Hippocampal formation (tissue), 2 donors: Measurements from ENCODE around the gene SORCS3.

ENCODE experiments used
- DNase-seq, 2 donors: peaks; one replicate each; lab custom pipeline; 2025; lab: John Stamatoyannopoulos, UW

The SORCS3 gene

DNA sequence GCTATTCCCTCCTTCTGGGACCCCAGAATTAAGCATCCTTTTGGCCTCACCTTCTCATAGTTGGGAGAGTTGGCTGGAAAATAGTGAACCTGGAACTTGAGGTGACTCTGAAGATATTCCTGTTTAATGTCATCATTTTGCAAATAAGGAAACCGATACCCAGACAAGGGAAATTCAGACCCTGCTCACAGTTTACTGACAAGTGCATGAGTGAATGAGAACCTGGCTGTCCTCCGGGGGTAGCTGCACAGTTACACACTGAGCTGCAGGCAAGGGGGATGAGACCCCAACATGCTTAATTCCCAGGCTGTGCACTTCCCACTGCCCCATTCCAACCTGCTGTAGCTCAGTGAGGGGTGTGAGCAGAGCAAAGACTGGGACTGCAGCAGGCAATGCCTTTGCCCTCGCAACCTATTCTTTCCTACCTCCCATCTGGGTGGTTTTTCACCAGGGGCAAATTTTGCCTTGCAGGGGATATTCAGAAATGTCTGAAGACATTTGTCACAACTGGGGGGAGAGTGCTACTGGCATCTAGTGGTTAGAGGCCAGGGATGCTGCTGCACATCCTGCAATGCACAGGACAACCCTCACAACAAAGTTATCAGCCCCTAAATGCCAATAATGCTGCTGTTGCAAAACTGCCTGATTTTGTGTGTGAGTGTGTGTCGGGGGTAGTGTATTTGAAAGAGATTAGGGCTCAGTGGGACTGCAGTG lies 136.2 kb downstream of the SORCS3 start:
- peak in 1 of 2 donors; percentile 7 for DNase-seq

DNA sequence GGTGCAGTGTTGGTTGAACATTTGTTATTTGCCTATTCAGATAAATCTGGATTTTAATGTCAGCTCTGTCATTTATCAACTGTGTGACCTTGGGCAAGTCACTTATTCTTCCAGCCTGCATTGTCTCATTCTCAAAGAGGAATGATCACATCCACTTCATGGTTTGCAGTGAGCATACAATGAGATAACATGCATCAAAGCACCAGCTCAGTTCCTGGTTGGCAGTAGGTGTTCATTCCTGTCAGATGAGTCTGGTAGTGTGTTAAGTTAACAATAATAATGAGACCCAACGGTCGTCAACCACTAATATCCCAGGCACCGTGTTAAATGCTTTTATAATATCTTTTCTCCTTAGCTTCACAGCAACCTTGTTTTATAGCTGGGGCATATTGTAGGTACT lies 137.3 kb downstream of the SORCS3 start:
- no peak for DNase-seq

DNA sequence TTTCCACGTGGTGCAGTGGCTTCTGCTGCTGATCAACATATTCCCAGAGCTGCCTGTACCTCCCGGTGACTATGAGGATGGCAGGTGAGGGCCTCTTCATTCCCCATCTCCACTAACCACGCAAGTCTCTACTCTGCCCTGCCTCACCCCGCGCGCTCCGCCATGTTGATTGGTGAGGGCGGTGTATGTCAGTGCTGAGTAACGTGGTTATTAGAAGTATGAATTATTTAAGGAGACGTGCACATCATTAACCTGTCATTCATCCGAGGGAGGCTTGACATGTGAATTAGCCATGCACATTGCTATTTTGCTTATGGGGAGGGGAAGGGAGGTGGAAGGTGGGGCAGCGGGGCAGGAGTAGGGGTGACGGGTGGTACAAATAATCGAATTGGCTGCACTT lies 138.6 kb downstream of the SORCS3 start:
- DNase-seq, result no peak

DNA sequence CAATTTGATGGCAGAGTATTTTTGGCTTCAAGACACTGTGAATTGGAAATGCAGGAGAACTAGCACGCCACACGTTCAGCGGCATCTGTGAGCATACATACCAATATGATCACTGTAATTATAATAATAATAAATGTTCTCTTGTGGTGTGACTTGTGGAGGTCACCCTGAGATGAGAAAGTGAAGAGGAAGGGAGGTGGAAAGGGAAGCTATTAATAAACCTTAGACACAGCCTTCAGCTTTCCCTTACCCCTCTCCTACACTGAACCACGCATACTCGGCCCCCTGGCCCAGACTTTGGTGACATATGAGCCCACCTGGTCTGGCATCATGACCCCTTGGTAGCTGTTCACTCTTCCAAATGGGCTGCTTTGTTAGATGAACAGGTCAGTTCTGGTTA lies 139.1 kb downstream of the SORCS3 start:
- DNase-seq, result no peak

DNA sequence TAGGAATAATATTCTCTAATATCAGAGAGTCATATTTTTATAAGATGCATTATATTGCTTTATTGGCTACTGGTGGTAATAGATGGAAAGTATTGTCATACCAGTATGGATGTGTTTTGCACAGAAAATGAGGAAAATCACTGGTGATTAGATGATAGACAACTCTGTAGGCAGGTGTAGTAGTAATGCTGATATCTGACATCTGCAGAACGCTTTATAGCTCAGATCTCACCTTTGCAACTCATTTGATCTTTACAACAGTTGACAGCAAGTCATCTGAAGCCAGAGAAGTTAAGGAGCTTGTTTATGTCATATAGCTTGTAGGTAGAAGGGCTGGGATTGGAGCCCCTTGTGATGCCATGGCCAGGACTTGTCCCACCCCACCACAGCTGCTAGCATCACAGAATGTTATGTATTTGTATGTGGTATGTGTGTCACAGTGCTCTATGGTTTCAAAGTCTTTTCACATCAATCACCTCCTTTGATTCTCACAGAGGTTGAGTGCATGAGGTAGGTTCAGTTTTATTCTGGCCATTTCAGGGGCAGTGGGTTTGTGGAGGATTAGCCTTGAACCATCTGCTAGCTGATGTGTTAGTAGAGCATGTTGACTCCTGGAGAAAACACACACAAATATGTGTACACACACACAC lies 140.0 kb downstream of the SORCS3 start:
- no peak for DNase-seq

DNA sequence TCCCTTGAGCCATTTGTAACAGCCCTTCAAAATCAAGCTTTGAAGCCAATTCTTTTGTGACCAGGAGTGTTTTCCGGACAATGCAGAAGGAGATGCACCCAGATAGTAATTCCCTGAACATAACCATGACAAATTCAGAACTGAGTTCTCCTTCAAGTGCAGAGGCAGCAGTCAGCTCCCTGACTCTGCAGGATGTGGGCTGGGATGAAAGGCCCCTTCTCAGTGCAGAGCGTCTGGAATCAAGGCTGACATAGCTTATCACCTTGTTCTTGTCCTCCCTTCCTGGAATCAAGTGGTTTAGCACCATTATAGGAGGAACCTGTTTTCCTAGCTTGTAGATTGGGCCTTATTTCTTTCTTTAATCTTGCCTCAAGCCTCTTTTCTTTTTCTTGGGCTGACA lies 143.4 kb downstream of the SORCS3 start:
- no peak for DNase-seq

DNA sequence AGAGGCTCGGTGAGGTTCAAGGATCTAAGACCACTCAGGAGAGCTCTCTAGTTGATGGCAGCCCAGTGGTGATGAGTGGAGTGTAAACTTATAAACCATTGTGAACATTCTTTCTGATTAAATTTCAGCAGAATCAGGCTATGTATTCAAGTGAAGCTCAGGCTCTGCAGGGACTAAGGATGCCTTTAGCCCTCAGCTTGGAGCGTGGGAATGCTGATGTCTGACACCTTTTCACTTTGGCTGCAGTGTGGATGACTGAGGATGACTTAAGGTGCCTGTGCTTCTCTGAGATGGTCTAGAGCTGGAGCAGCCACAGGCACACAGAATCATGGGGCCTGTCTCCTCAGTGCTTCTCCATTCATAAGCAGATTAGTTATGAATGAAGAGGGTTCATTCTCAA lies 150.4 kb downstream of the SORCS3 start:
- DNase-seq, result no peak

DNA sequence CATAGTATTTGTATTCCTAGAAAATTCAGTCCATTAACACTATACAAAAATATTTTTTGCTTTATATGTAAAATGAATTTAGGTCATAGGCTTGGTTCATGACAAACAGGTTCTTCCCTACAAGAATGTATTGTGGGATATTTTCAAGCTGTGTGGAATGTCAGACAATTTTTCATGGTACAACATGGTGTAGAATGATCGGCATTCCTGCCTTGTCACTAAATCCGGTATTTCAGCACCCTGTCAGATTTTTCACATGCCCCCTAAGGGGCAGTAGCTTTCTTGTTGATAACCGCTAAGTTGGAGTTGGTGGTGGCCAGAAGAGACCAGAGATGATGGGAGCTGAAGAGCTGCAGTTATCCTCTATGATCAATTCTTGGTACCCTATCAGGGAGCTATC lies 154.3 kb downstream of the SORCS3 start:
- DNase-seq, result no peak

DNA sequence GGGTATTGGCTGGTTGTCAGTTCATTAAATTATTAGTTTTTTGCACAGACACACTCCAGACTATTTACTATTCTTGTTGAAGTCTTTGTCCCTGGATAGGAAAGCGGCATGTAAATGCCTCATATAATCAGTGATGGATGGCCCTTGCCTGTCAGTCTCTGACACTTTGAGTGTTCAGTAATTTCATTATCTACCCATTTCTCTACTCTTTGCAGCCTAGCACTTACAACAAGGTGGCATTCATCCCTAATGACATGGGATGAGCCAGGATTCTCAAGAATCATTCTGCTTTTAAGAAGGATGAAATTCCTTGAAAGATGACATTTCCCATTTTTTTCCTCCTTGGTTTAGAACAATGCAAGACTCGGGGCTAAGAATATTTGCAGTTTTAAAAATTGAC lies 155.7 kb downstream of the SORCS3 start:
- DNase-seq, result no peak

DNA sequence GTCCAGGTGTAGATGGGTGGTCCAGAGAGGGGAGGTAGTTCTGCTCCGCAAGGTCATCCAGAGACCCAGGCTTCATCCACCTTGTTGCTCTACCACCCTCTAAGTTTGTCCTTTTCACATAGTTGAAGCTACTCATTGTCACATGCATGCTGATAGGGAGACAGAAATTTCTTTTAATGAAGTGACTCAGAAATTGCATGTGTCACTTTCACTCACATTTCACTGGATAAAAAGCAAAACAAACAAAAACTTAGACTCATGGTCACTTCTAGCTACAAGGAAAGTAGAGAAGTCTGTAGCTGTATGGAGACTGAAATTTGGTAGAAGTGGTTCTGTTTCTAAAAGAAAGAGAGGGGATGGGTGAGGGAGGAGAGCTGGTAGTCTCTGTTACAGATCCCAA lies 161.9 kb downstream of the SORCS3 start:
- no peak for DNase-seq

DNA sequence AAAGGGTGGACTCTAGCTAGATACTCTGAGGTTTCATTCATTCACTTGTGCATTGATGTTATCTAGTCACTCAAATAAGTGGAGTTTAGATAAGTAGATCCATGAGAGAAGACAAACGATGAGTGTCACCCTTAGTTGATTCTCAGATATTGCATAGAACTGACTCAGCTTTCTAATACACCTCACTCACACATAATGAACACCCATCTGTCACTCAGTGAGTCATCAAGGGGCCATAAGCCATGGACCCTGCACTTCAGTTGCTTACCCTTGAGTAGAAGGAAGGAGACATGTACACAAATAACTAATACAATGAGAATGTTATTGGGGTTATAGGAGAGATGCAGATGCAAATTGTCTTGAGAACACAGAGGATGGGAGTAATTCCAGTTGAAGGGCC lies 163.8 kb downstream of the SORCS3 start:
- no peak for DNase-seq

DNA sequence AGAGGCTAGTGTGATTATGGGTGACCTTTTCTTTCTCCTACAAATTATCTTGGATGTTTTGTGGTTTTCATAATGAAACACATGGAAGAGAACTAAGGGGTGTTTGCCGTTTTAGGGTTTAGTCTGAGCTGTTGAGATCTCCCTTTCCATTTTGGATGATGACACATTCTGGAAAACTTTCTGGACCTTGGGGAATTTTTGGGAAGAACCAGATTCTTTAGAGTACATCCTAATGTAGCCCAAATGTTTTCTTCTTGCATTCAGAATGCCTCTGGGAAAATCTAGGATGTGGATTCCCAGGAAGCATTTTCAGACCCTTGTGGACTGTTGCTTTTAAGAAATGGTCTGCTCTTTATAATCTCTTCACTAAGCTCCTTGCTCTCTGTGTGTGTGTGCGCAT lies 165.7 kb downstream of the SORCS3 start:
- no peak for DNase-seq

DNA sequence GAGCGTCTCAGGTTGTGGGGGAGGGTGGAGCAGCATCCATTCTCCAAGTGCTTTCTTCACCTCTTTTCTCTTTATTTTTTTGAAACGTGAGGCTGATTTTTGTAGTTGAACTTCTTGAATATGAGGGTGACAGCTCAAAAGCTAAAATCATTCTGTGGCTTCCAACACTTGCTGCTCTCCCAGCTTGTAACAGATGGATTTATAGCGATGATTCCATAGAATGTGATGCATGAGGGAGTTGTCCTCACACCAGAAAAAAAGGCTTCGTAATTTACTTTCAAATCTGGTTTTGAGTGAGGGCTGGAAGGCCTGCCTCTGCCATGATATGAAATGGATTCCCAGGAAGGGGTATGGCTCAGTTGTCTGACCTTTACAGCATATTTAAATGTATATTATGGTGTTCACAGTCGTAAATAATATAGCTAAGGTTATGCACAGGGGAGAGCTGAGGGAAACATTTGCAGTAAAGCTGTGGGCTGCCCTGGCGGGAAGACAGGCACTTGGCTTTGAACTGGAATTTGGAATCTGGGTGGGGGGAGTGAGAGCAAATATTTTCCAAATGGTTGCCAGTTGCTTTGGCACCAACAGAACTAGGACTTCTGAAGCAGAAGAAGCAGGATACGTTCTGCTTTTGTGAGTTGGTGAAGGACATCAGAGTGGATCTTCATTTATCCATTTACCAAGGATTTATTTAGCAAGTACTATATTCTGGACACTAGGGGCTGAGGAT lies 166.7 kb downstream of the SORCS3 start:
- no peak for DNase-seq

DNA sequence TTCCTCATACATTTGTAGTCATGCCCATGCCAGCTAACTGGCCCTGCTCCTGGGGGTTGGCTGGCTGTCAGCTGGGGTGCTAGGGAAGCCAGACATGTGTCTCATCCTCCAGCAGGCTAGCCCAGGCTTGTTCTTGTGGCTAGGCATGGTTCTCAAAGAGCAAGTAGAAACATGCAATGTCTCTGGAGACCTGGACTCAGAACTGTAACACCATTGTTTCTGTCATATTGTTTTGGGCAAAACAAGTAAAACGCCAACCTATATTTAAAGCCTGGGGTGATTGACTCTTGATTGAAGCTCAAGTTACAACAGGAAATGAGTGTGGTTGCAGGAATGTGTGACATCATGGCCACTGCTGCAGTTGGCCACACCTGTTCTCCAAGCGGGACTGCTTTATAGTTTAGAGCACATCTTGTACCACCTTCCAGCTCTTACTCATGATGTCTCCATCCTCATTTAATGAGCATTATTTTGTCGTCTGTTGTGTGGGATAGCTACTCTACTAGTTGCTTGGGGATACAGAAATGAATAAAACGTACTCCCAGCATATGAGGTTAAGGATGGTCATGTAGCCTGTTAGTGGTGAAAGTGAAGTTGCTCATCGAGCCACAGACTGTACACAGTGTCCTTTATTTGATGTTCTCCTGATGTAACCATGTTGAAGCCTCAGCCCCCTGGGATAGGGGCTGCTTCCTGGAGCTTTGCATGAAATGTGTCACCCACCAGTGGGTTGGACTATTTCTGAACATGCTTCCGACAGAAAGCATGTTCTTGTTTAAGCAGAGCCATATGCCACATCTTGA lies 168.4 kb downstream of the SORCS3 start:
- DNase-seq, result no peak

DNA sequence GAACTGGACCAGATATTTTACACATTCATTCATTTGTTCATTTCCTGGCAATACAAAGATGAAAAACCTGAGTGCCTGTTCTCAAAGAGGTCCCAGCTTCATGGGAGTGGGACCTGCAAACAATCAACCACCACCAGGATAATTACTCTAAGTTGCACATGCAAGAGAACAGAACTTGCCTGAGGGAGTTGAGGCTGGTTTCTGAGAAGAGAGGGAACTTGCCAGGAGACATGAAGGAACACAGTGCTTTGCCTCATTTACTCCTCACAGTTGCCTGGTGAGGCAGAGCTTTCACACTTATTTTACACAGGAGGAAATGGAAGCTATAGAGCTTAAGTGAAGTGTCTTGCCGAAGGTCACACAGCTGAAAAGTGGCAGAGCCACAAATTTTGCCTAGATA lies 170.1 kb downstream of the SORCS3 start:
- DNase-seq, result no peak

DNA sequence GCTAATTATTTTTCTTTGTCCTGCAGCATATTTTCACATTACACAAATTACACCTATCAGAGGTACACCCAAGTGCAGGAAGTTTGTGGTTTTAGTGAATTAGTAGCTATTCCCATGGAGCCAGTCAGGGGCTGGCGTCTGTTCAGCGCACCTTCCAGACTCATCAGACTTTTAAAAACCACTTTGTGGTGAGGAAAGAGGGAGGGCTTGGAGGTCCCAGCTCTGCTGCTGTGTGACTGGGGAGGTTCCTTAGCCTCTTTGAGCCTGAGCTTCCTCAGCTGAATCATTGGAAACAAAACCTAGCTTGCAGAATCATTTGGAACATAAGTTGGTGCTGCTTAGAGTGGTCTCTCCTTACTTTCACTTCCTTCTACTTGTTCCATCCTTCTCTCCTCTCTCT lies 175.4 kb downstream of the SORCS3 start:
- DNase-seq, result no peak

DNA sequence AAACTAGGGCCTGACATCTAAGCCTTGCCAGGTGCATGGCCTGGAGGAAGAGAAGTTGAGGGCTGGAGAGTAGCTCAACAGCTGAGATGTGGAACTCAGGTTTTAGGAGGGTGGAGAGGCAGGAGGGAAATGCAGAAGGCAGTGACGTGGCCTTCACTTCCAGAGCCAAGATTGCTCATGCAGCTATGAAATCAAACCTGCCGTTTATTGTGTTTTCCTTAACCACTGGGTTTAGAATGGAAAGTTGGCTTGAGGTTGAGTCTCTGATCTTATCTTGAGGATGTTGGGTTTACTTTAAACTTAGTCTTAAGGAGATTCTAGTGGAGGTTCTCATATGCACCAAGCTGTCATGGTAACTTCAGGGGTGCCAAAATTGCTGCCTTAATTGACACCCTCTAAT lies 178.6 kb downstream of the SORCS3 start:
- DNase-seq, result no peak

DNA sequence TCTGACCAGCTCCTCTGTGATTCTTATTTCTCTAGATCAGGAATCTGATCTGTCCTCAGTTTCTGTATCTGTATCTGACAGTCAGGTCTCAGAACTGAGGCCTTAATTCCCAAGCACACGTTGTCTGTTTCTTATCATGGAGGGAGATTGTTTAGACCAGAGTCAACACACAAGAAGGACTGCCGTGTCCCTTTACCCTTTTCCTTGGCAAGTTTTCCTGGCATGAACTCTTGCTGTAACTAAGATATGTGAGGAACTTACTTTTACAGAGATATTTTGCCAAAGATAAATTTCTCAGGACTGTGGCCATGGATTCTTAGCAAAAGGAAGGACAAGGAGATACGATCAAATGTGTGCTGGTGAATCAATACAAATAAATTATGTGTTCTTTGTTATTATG lies 181.0 kb downstream of the SORCS3 start:
- no peak for DNase-seq

DNA sequence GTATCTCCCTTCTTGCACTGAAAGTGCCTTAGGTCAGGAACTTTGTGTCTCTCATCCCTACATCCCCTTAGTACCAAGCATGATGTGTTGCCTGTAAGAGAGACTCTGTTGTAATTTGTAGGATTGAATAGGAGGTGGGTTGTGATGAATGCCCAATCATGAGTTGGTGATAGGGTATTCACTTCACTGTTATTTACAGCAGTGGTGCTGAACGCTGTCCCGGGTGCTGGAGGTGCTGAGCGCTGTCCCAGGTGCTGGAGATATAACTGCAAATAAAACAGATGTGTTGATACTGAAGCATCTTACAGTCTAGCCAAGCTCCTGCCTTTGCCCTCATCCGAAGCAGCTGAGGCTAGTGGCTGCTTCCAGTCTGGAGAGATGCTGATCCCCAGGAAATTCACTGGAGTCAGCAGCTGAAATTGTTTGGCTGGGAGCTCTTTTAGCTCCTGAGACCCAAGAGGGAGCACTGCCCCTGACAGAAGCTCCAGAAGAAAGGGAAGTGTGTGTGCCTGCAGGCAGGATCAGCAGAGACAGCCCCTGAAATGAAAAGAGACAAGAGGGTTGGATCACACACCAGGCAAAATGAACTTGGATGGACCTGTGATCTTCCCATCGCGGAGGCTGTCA lies 183.4 kb downstream of the SORCS3 start:
- DNase-seq, result no peak

DNA sequence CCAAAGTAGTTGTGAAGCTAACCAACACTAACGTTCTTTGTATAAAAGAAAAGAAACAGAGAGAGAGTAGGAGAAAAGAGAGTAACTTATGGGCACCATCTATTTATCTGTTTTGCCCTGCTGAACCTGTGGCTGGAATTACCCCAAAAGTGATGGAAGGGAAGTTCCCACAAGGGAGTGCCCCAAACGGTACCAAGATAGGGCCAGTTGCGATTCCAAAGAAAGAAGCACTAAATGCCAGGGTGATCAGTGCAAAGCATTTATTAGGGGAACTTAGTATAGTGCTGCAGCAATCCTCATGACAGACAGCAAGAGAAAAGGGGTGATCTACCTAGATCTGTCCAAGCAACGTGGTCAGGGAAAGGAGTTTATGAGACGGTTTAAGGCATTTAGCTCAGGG lies 190.2 kb downstream of the SORCS3 start:
- no peak for DNase-seq

DNA sequence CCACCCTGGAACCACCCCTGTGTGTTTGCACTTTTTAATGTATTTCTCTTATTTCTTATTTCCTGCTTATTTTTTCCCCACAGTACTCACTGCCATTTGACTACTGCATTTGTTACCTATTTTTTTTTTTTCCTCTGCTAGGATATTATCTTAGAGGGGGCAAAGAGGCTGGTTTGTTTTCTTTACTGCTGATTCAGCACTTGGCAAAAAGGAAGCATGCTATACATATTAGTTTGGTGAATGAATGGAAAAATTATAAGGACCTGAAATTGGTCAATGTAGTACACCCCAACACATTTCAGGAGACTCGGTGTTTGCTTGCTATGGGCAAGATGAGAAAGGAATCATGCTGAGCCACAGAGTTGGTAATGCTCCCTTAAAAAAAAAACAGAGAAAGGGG lies 193.5 kb downstream of the SORCS3 start:
- no peak for DNase-seq

DNA sequence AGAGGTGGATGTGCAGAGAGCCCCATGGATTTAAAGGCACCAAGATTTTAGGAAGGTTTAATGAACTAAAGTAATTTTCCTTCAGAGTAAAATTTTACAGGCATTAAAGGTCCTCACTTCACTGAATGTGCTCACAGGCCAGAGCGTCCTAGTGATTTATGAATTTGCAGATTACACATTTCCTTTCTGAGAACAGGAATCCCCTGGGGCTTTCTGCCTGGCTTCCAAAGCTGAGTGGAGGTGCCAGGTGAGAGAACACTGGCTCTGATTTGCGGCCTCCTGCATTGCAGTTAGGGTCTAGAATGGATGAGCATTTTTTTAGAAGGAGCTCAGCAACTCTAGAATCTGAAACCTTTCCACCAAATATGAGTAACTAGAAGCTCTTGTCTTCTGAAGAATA lies 194.3 kb downstream of the SORCS3 start:
- DNase-seq, result no peak
